ENCODE results near the gene NEUROG3. TPM values are rescaled to one million over a fixed set of nuclear protein-coding genes. Genes with fewer than 3 reads are reported as not detected.
A peak's percentile ranks its signal among the peaks of the same experiment; 100 is the strongest.

The NEUROG3 gene
- polyA plus RNA-seq, 3 donors: not detected

DNA sequence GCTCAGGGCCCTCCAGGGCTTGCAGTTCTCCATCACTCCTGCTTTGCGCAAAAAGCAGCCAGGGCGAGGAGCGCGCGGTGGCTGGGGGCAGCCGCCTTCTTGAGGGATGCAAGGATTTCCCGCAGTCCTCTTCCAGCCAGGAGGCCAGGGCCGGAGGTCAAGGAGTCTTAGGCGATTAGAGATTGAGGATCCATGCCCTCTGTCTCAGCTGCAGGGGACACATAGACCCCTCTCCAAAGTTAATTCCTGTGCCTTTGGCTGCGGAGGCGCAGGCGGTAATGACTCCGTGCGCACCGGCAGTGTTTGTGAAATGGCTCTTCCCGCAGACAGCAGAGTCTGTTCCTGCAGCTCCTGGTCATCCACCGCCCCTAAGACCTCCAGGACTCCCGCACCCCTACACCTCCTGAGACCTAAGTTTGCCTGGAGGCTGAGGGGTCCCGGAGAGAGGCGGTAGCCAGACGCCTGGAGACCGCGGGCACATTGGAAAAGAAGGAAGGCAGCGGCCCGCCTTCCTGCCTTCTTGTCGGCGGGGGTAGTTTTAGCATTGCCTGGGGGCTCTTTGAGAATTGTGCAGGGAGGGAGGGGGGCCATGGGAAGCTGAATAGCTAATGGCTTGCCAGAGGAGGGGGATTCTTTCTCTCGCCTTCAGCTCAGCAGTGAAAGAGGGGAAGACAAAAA lies 3.3 kb upstream of the NEUROG3 start:
- peaks cover 58 to 96% of the 10 kb centered on the region in 2 donors for H3K27me3 ChIP-seq (ENCODE audit: control insufficient read depth in 2 of 2, insufficient read depth in 2 of 2, low read length in 2 of 2)
- Mint-ChIP-seq H3K27me3 (ENCODE audit: low read depth in 3 of 3) (peaks cover 87 to 95% (median 93%) of the 10 kb centered on the region in 3 donors), H3K36me3 (peaks cover 0 to 3% of the 10 kb centered on the region in 2 donors), H3K4me1 (peaks cover 26% of the 10 kb centered on the region), H3K4me3 (peak overlapping the region in 1 of 2 donors; percentile 64), H3K9me3 (peaks cover 0 to 27% (median 8%) of the 10 kb centered on the region in 7 donors), H3K27ac (no peak overlapping the region)
- H2AFZ ChIP-seq (ENCODE audit: insufficient read depth, low read depth, low read length, poor library complexity, severe bottlenecking): no peak overlapping the region
- WGBS (ENCODE audit: insufficient coverage): 3% methylated on average over 25 of the region's 28 CpGs
- H3K9me3 ChIP-seq (replicated peaks in 1 of 2; ENCODE audit: control insufficient read depth in 1 of 2, insufficient read depth in 1 of 2, low read length in 2 of 2): peaks cover 5 to 38% of the 10 kb centered on the region in 2 donors
- no peaks in the 10 kb centered on the region for H3K36me3 ChIP-seq (replicated peaks in 1 of 2; ENCODE audit: control insufficient read depth in 1 of 2, insufficient read depth in 2 of 2, low read length in 2 of 2)
- no peak overlapping the region for H3K4me3 ChIP-seq (replicated peaks in 1 of 3; ENCODE audit: low read depth in 2 of 3, low read length in 3 of 3)
- H3K9ac ChIP-seq (ENCODE audit: insufficient read depth, low read length, poor library complexity, severe bottlenecking): no peak overlapping the region
- no peak overlapping the region for H3K27ac ChIP-seq (ENCODE audit: low read depth in 1 of 2, low read length in 2 of 2)
- TF ChIP-seq, protein P1, sequence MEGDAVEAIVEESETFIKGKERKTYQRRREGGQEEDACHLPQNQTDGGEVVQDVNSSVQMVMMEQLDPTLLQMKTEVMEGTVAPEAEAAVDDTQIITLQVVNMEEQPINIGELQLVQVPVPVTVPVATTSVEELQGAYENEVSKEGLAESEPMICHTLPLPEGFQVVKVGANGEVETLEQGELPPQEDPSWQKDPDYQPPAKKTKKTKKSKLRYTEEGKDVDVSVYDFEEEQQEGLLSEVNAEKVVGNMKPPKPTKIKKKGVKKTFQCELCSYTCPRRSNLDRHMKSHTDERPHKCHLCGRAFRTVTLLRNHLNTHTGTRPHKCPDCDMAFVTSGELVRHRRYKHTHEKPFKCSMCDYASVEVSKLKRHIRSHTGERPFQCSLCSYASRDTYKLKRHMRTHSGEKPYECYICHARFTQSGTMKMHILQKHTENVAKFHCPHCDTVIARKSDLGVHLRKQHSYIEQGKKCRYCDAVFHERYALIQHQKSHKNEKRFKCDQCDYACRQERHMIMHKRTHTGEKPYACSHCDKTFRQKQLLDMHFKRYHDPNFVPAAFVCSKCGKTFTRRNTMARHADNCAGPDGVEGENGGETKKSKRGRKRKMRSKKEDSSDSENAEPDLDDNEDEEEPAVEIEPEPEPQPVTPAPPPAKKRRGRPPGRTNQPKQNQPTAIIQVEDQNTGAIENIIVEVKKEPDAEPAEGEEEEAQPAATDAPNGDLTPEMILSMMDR (IDR thresholded peaks at IDR 0.05): no peak
- no peaks in the 10 kb centered on the region for H4K20me1 ChIP-seq (ENCODE audit: insufficient read depth, low read length)
- peaks cover 16 to 25% of the 10 kb centered on the region in 2 donors for H3K4me1 ChIP-seq (ENCODE audit: control insufficient read depth in 1 of 2, insufficient read depth in 2 of 2, low read length in 2 of 2)
- no peaks in the 10 kb centered on the region for H3K79me2 ChIP-seq (ENCODE audit: insufficient read depth, low read length)
- intact Hi-C loops (cut with micrococcal nuclease): no loop called here
- DNase-seq: no peak
- no peak overlapping the region for H3K4me2 ChIP-seq (replicated peaks; ENCODE audit: extremely low read depth, low read length, poor library complexity, severe bottlenecking)

DNA sequence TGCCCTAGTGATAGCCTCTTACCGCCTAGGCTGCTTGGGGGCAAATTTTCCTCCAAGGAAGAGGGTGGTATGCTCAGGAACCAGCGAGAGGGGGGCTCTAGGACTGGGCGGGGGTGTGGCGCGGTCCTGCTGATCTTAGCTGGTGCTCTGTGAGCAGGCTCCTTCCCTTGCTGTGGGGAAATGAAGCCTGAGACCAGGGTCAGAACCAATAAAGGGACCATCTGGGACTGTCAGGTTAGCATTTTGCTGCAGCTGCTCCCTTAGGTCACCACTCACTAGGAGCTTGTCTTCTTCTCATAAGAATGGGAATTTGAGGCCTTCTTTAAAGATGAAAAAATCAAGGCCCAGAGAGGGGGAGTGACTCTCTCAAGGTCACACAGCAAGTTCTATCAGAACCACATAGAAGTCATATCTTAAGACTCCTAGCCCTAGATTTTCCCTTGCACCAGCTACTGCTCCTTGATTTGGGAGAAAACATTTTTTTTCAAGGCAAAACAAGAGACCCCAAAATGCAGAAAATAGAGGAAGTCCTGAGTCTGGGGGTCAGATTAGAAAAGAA lies 2.0 kb upstream of the NEUROG3 start:
- Histone ChIP-seq H3K79me2 (ENCODE audit: insufficient read depth, low read length) (no peaks in the 10 kb centered on the region), H3K9me3 (replicated peaks in 1 of 2; ENCODE audit: control insufficient read depth in 1 of 2, insufficient read depth in 1 of 2, low read length in 2 of 2) (peaks cover 5 to 40% of the 10 kb centered on the region in 2 donors), H4K20me1 (ENCODE audit: insufficient read depth, low read length) (no peaks in the 10 kb centered on the region), H3K27me3 (ENCODE audit: control insufficient read depth in 2 of 2, insufficient read depth in 2 of 2, low read length in 2 of 2) (peaks cover 69 to 100% of the 10 kb centered on the region in 2 donors), H2AFZ (ENCODE audit: insufficient read depth, low read depth, low read length, poor library complexity, severe bottlenecking) (no peak overlapping the region), H3K27ac (ENCODE audit: low read depth in 1 of 2, low read length in 2 of 2) (no peak overlapping the region), H3K4me1 (ENCODE audit: control insufficient read depth in 1 of 2, insufficient read depth in 2 of 2, low read length in 2 of 2) (peaks cover 16 to 25% of the 10 kb centered on the region in 2 donors), H3K36me3 (replicated peaks in 1 of 2; ENCODE audit: control insufficient read depth in 1 of 2, insufficient read depth in 2 of 2, low read length in 2 of 2) (no peaks in the 10 kb centered on the region), H3K4me3 (replicated peaks in 1 of 3; ENCODE audit: low read depth in 2 of 3, low read length in 3 of 3) (no peak overlapping the region), H3K4me2 (replicated peaks; ENCODE audit: extremely low read depth, low read length, poor library complexity, severe bottlenecking) (no peak overlapping the region), H3K9ac (ENCODE audit: insufficient read depth, low read length, poor library complexity, severe bottlenecking) (no peak overlapping the region)
- peaks cover 0 to 4% of the 10 kb centered on the region in 2 donors for H3K36me3 Mint-ChIP-seq
- 0% methylated on average over 5 of the region's 5 CpGs for WGBS (ENCODE audit: insufficient coverage)
- TF ChIP-seq, protein P1 (IDR thresholded peaks at IDR 0.05): no peak
- H3K4me3 Mint-ChIP-seq: peak overlapping the region in 1 of 2 donors; percentile 86
- DNase-seq: no peak
- peaks cover 95 to 99% (median 98%) of the 10 kb centered on the region in 3 donors for H3K27me3 Mint-ChIP-seq (ENCODE audit: low read depth in 3 of 3)
- peaks cover 26% of the 10 kb centered on the region for H3K4me1 Mint-ChIP-seq
- peaks cover 0 to 28% (median 8%) of the 10 kb centered on the region in 7 donors for H3K9me3 Mint-ChIP-seq
- H3K27ac Mint-ChIP-seq: no peak overlapping the region
- intact Hi-C loops (cut with micrococcal nuclease): no loop called here
